PFSK-1 (cell line): ENCODE measurements around the gene MBOAT7.

ENCODE experiments used
- FOXP2 ChIP-seq: optimal IDR thresholded peaks from 2 replicates; pipeline ENCODE3; 2011; ENCODE audit warnings: borderline replicate concordance, control low read depth, inconsistent platforms; ENCODE audit not compliant: insufficient read depth; ENCODE audit errors: extremely low read length, extremely low read depth
- POLR2AphosphoS5 ChIP-seq: IDR thresholded peaks from 2 replicates; pipeline ENCODE4 v1.6.1; 2012; ENCODE audit warnings: low read depth, mild to moderate bottlenecking, control low read depth, low read length, moderate library complexity
- SIN3A ChIP-seq: IDR thresholded peaks from 2 replicates; pipeline ENCODE4 v1.6.1; 2012; ENCODE audit warnings: mild to moderate bottlenecking, low read length, moderate library complexity, borderline replicate concordance; ENCODE audit not compliant: insufficient read depth
- TF ChIP-seq, protein P1 (sequence below), 2 experiments: IDR thresholded peaks; 2 replicates each; pipeline versions ENCODE4 v1.6.1 to v1.8.0; 2011 to 2012; ENCODE audit warnings: low read depth in 2 of 2, low read length in 2 of 2, control low read depth in 1 of 2, inconsistent platforms in 1 of 2, mild to moderate bottlenecking in 1 of 2, moderate library complexity in 1 of 2; ENCODE audit not compliant: insufficient read depth in 1 of 2

DNA sequence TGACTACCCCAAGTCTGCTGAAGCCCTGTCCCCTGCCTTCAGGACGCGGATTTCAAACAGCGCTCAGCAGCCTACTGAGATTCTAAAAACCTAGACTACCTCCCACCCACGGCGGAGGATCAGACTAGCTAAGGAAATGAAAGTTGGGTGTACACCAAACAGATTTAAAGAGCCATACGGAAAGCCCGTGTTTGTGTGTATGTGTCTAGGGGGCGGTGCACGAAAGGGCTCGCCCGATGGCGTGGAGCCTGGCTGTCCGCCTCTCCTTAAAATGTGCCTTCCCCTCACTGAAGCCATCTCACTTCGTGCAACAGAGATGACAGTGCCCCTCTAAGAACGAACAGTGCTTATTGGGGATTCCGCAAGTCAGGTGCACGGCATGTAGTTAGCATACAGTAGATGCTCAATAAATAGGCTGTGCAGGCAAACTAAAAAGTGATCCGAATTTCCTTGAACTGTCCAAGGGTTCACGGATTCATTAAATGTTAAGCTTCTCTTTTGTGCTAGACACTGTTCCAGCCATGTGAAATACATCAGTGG is 30.5 kb downstream of the MBOAT7 start:
- TF ChIP-seq SIN3A (no peak), POLR2AphosphoS5 (no peak), FOXP2 (no peak)
- TF ChIP-seq, protein P1, sequence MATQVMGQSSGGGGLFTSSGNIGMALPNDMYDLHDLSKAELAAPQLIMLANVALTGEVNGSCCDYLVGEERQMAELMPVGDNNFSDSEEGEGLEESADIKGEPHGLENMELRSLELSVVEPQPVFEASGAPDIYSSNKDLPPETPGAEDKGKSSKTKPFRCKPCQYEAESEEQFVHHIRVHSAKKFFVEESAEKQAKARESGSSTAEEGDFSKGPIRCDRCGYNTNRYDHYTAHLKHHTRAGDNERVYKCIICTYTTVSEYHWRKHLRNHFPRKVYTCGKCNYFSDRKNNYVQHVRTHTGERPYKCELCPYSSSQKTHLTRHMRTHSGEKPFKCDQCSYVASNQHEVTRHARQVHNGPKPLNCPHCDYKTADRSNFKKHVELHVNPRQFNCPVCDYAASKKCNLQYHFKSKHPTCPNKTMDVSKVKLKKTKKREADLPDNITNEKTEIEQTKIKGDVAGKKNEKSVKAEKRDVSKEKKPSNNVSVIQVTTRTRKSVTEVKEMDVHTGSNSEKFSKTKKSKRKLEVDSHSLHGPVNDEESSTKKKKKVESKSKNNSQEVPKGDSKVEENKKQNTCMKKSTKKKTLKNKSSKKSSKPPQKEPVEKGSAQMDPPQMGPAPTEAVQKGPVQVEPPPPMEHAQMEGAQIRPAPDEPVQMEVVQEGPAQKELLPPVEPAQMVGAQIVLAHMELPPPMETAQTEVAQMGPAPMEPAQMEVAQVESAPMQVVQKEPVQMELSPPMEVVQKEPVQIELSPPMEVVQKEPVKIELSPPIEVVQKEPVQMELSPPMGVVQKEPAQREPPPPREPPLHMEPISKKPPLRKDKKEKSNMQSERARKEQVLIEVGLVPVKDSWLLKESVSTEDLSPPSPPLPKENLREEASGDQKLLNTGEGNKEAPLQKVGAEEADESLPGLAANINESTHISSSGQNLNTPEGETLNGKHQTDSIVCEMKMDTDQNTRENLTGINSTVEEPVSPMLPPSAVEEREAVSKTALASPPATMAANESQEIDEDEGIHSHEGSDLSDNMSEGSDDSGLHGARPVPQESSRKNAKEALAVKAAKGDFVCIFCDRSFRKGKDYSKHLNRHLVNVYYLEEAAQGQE (IDR thresholded peaks at IDR 0.05; ENCODE audit: insufficient read depth in 1 of 2, low read depth in 2 of 2, low read length in 2 of 2) = no peak
